Ramos (cell line): ENCODE measurements around the gene SLC9A3.
"Not testable (repeated sequence)": the region's sequence is repeated elsewhere in the genome, so short reads cannot be mapped to it uniquely, and the experiment has no call there.

Source experiments
- in situ Hi-C: fragments of 300-500 bp; cut with MboI; formaldehyde crosslinking; loops from one replicate; pipeline ENCODE4 v1.14.3; 2022; ENCODE audit warnings: low sequenced_read_pairs; ENCODE audit not compliant: unreplicated experiment

Gene SLC9A3

DNA sequence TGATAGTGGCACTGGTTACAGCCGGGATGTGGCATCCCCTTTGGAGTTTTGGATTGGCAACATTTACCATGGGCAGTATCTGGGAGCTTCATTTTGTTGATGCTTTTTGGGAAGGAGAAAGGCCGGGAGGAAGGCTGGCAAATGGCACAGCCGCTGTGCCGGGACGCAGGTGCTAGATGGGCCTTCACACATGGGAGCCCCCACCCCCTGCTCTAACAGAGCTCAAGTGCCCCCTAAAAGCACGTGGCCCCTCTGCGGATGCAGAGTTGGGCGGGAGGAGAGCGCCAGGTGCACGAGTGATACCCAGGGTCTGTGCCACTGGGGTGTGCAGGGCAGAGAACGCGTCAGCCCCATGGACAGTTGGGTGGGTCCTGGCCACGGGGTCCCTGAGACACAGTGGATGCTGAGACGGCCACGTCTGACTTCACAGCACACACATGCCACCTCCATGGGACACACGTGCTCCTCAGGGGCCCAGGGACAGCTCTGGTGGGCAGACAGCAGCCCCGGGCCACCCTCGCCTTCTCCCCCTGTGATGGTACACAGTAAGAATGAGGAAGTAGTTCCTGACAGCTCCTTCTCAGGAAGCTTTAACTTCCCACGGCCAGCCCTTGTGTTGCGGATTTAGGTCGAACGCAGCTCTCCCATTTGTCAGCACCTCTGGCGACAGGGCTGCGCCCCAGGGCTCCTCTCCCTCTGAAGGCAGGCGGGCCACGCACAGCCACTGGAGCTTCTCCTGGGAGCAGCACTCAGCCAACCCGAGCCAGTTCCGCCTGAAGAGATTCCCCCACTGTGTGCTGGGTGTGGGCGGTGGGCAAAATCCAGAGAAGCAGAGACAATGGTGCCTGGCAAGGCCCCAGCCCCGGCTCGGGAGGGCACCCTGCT, 10.8 kb downstream of the SLC9A3 start:
- in situ Hi-C loops = no loop called here

DNA sequence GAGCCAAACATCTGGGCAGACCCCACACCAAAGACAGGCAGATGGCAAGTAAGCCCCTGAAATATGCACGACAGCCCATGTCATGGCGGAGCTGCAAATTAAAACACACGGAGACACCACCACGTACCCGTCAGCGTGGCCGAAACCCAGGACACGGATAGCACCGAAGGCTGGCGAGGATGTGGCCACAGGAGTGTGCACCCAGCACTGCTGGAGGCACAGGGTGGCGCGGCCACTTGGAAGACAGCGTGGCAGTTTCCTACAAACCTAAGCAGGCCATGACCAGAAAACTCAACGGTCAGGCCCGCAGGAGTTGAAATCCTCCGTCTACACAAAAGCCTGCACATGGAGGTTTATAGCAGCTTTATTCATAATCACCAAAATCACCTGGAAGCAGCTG, 12.8 kb downstream of the SLC9A3 start:
- in situ Hi-C loops = no loop called here

GRCh38 chr5:510521-510920, 13.7 kb downstream of the SLC9A3 start:
- in situ Hi-C loops = no loop called here

DNA sequence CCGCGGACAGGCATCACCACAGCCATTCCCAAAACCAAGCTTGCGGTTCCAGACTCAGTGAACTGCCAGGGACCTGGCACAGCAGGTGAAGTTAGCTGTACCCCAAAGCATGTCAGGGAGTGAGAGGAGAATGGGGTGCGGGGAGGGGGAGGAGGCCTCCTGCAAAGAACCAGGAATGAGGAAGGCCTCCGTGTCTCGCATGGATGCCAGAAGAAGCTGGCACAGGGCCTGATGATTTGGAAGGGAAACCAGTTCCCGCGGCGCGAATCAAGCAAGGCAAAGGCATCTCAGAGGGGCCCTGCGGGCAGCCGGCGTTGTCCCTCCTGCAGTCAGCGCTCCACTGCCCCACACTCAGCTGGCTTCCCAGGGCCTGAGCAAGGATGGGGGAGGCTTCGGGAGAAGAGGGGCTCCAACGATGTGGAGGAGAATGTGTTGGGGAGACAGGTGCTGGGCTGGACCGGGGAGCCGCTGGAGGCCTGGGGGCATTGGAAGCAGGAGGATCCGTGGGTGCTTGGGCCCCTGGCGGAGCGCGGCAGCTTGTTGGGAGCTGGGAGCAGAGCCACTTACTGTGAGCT, 14.6 kb downstream of the SLC9A3 start:
- in situ Hi-C loops = no loop called here

DNA sequence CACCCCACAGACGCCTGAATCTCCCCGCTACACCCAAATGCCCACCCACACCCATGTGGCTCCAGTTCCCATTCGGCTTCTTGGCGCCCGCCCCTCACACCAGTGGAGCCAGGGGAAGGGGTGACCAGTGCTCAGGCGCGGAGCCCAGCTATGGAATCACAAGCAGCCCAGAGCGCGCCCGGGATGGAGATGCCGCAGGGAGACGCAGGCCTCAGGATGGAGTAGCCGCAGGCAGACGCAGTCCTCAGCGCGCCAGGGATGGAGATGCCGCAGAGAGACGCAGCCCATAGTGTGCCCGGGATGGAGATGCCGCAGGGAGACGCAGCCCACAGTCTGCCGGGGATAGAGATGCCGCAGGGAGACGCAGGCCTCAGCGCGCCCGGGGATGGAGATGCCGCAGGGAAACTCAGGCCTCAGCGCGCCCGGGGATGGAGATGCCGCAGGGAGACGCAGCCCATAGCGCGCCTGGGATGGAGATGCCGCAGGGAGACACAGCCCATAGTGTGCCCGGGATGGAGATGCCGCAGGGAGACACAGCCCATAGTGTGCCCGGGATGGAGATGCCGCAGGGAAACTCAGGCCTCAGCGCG, 16.2 kb downstream of the SLC9A3 start:
- in situ Hi-C loops = not testable (repeated sequence)

GRCh38 chr5:505951-506525, 18.2 kb downstream of the SLC9A3 start:
- in situ Hi-C loops = no loop called here

GRCh38 chr5:504326-505154, 19.7 kb downstream of the SLC9A3 start:
- in situ Hi-C loops = no loop called here

DNA sequence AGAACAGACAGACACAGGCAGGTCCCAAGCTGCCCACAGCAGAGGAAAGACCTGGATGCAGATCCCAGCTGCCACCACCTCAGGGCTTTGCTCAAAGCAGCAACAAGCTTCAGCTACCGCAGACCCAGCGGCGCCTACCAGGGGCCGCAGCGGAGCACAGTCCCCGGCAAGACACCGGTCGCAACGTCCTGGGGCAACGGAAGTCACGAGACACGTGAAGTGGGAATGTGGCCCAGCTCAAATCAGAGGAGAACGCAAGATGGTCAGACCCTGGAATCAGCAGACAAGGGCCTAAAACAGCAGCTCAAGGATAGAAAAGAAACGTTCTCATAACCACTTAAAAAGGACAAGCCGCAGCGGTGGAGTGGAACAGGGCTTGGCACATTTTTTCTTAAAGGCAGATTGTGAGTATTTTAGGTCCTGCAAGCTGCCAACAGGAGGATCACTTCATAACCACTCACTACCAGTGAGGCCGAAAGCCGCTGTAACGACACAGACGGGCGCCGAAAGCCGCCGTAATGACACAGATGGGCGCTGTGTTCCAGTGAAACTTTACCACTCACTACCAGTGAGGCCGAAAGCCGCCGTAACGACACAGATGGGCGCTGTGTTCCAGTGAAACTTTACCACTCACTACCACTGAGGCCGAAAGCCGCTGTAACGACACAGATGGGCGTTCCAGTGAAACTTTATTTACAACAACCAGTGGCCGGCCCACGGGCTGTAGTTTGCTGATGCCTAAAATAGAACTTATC, 21.7 kb downstream of the SLC9A3 start:
- in situ Hi-C loops = no loop called here

GRCh38 chr5:501831-502184, 22.4 kb downstream of the SLC9A3 start:
- in situ Hi-C loops = no loop called here

GRCh38 chr5:501105-501830, 23.0 kb downstream of the SLC9A3 start:
- in situ Hi-C loops = no loop called here

GRCh38 chr5:500491-500890, 23.8 kb downstream of the SLC9A3 start:
- in situ Hi-C loops = no loop called here

DNA sequence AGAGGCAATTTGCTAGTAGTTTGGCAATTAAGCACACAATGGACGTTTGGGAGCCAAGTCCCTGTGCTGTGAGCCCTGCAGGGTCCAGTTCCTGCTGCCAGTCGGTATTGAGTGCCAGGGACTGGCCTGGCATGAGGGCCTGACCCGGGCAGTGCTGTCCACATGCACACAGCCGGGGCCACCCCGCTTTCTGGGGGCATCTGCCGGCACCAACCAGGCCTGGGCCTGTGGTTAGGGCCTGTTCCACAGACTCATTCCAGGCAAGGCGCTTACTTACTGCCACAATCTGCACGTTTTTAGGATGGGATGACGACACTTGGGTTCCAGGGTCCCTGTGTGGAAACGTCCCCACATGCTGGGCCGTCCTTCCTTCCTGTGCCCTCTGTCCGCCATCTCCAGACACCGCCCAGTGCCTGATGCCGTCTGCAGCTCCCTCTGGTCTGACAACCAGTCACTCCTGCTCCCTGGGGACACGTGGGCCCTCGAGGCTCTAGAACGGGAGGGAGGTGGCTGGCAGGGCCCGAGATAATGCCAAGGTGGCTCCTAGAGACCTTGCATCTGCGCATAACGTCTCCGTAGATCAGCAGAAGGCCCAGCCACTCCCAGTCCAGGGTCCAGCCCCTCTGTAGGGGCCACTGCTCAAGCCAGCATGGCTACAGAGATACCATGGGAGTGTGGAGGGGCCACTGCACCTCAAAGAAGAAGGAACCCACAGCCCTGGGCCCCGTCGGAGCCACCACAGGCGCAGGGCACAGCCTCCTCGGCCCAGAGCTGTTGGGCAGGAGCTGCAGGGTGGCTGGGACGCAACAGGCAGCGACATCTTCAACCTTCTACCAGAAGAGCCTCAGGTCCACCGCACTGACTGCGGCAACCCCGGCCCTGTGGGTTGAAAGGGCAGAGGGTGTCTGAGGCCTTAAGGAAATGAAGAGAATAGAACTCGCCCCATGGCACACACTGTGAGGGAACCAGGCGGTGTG, 24.7 kb downstream of the SLC9A3 start:
- in situ Hi-C loops = no loop called here

DNA sequence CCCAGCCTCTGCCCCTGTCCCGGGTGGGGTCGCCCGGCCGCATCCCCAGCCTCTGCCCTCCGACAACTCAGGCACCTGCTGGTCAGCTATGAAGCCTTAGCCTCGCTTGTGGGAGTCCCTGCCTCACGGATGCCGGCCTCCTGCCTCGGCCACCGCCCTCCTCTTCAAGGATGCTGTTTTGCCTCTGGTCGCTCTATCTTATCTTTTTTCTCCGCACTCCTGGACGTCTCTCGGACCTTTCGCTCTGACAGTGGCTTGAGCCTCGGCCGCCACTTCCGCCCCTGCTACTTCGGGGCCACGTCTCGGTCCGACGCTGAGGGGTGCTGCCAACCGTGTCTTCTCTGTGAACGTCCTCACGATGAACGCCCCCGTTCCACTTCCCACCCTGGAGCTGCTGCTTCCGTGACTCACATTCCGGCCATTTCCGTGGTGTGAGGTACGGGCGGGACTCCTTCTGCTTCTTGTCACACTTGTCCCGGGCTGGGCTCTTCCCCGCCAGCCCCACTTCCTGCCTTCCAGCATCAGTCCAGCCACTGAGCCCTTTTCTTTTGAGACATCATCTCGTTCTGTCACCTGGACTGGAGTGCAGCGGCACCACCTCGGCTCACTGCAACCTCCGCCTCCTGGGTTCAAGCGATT, 26.3 kb downstream of the SLC9A3 start:
- in situ Hi-C loops = no loop called here

DNA sequence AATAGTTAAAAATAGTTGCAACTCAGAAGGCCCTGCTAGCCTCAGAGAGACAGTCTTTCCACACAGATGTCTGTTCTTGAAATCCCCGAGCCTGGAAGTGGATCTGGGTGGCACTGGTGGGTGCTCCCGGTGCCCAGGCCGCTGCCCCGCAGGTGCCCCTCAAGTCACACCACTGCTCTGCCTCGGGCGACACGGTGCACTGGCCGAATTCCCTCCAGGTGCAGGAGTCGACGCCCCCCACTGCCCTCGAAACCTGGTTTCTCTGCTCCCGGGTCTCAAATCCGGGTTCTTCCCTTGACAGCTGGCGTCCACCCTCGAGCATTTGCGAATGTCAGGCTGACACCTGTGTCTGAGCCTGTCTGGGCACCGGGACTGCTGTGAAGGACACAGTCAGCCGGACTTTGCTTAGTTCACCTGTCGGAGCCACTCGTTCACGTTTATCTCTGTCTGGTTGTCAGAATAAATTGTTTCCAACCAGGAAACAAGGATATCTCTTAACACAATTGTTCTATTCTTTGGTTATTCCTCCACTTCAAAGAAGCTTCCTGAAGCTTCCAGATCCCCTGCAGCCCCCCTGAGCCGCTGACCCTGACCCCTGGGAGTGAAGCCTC, 27.1 kb downstream of the SLC9A3 start:
- in situ Hi-C loops = no loop called here

GRCh38 chr5:496028-496427, 28.2 kb downstream of the SLC9A3 start:
- in situ Hi-C loops = no loop called here

DNA sequence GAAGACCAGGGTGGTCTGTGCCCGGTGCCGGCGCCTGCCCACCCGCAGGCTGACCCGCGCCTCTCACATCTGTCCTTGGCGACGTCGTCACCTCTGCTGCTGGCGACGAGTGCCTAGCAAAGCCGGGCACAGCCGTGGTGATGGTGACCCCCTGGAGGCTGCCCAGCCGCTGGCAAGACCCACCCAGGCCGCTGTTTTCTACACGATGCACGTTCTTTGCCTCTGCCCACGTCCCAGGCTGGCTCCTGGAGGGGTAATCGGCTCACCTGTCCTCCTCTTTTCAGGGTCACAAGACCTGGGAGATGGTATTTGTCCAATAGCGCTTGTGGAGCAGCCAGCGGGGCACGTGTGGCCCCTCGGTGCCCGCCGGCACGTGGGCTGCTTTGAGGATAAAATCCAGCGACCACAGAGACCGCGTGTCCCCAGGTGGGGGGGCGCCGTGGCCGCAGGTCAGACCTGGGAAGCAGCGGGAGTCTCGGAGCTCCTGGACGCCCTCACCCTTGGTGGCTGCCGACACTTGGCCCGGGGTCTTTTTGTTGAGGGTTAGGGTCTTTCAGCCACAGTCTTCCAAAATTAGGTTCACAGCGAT, 29.5 kb downstream of the SLC9A3 start:
- in situ Hi-C loops = no loop called here

DNA sequence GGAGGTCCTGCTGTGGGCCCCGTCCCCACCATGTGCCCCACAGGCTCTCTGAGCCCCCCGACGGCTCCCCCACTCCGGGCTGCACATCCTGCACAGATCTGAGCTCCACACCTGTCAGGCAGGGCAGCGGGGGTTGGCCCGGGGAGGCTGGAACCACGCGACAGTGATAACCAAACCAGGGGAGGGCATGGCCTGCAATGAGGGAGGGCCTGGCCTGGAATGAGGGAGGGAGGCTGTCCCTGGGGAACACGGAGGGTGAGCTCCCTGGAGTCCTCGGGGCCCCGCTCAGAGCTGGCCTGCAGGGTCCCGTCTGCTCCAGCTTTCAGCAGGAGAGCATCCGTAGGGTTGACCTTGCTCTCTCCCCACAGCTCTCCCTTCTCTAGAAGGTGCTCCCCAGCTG, 30.5 kb downstream of the SLC9A3 start:
- in situ Hi-C loops = no loop called here
